Endothelial cell of umbilical vein (primary cell): Measurements from ENCODE around the gene JCHAIN. TPM values are rescaled to one million over a fixed set of nuclear protein-coding genes. Genes with fewer than 3 reads are reported as not detected.
A peak's percentile ranks its signal among the peaks of the same experiment; 100 is the strongest.

Experiments used
- BruUV-seq: library from RNA; stranded (reverse); fragments of 400-500 nt; replicated peaks from 2 replicates; lab custom pipeline; 2021; lab: Mats Ljungman, UMichigan
- CTCF ChIA-PET: fragments of 300-600, 350-600 bp; sonication (Branson Sonifier 250); formaldehyde crosslinking; loops from one replicate; lab custom pipeline; 2021; ENCODE audit warnings: antibody characterized with exemption, inconsistent platforms; lab: Charles Lee
- POLR2A ChIA-PET: fragments of 300-600, 350-600 bp; sonication (Branson Sonifier 250); formaldehyde crosslinking; loops from one replicate; lab custom pipeline; 2021; ENCODE audit warnings: antibody characterized with exemption, inconsistent platforms; lab: Charles Lee
- DNase-seq: peaks from one replicate; pipeline ENCODE4 v3.0.0-alpha.2; 2011; ENCODE audit warnings: low read depth, low spot score
- FAIRE-seq: peaks from 2 replicates; lab custom pipeline; 2011; peaks lifted over from hg19 to GRCh38; lab: Jason Lieb, UNC
- H2AFZ ChIP-seq: 2 replicates; pipeline ENCODE4 v1.6.0; 2012; ENCODE audit warnings: low read depth, low read length, control low read depth, inconsistent platforms
- H3K27ac ChIP-seq: 2 replicates; pipeline ENCODE4 v1.5.1; 2011; ENCODE audit warnings: low read depth, mild to moderate bottlenecking, control low read depth, low read length, moderate library complexity; ENCODE audit not compliant: insufficient read depth
- H3K27me3 ChIP-seq, 2 experiments: 2 replicates each; pipeline versions ENCODE4 v1.6.0 to v1.6.1; 2011; ENCODE audit warnings: low read length in 2 of 2, mixed read lengths in 1 of 2; ENCODE audit not compliant: control insufficient read depth in 2 of 2, insufficient read depth in 2 of 2
- H3K36me3 ChIP-seq, 2 experiments: 2 replicates in 1 of 2; 3 replicates in 1 of 2; pipeline ENCODE4 v1.5.1; 2011; ENCODE audit warnings: low read length in 2 of 2, mild to moderate bottlenecking in 1 of 2, moderate library complexity in 1 of 2; ENCODE audit not compliant: control insufficient read depth in 2 of 2, insufficient read depth in 2 of 2; ENCODE audit errors: extremely low read depth in 1 of 2
- H3K4me1 ChIP-seq: 3 replicates; pipeline ENCODE4 v1.5.1; 2011; ENCODE audit warnings: mild to moderate bottlenecking, low read length; ENCODE audit not compliant: control insufficient read depth, insufficient read depth; ENCODE audit errors: extremely low read depth
- H3K4me2 ChIP-seq: 2 replicates; pipeline ENCODE4 v1.6.1; 2011; ENCODE audit warnings: low read length, control low read depth, mixed read lengths; ENCODE audit not compliant: insufficient read depth
- H3K4me3 ChIP-seq, 3 experiments: fragments of 200-600 bp in 1 of 3; sonication (generic), shearing (Covaris generic) in 1 of 3; replicated peaks in 1 of 3; 2 replicates each; pipeline ENCODE4 v1.5.1; 2011 to 2016; ENCODE audit warnings: control low read depth in 3 of 3, low read length in 3 of 3, mild to moderate bottlenecking in 2 of 3, inconsistent platforms in 1 of 3, low read depth in 1 of 3, moderate library complexity in 1 of 3; ENCODE audit not compliant: insufficient read depth in 1 of 3
- H3K79me2 ChIP-seq: 2 replicates; pipeline ENCODE4 v1.6.0; 2012; ENCODE audit warnings: low read length, inconsistent platforms; ENCODE audit not compliant: control insufficient read depth, insufficient read depth
- H3K9ac ChIP-seq: replicated peaks from 2 replicates; pipeline ENCODE3; 2011; ENCODE audit warnings: low read length, control low read depth; ENCODE audit not compliant: insufficient read depth; ENCODE audit errors: extremely low read depth
- H3K9me1 ChIP-seq: replicated peaks from 3 replicates; pipeline ENCODE4 v1.6.0; 2011; ENCODE audit warnings: mild to moderate bottlenecking, low read length; ENCODE audit not compliant: control insufficient read depth, insufficient read depth; ENCODE audit errors: extremely low read depth
- H3K9me3 ChIP-seq: replicated peaks from 2 replicates; pipeline ENCODE4 v1.5.1; 2012; ENCODE audit warnings: low read length, inconsistent platforms; ENCODE audit not compliant: control insufficient read depth, insufficient read depth
- H4K20me1 ChIP-seq: replicated peaks from 2 replicates; pipeline ENCODE3; 2011; ENCODE audit warnings: mild to moderate bottlenecking, low read length; ENCODE audit not compliant: control insufficient read depth, insufficient read depth; ENCODE audit errors: extremely low read depth
- EZH2 ChIP-seq: IDR thresholded peaks from 2 replicates; pipeline ENCODE4 v1.6.1; 2012; ENCODE audit warnings: borderline replicate concordance, low read depth, mild to moderate bottlenecking, moderate library complexity, low read length, inconsistent platforms; ENCODE audit not compliant: severe bottlenecking
- FOS ChIP-seq: IDR thresholded peaks from 2 replicates; pipeline ENCODE4 v1.6.1; 2011; ENCODE audit warnings: mild to moderate bottlenecking, low read length, moderate library complexity, borderline replicate concordance; ENCODE audit not compliant: insufficient read depth
- GATA2 ChIP-seq: IDR thresholded peaks from 2 replicates; pipeline ENCODE4 v1.7.0; 2011; ENCODE audit warnings: low read depth, mild to moderate bottlenecking, moderate library complexity, mixed read lengths, low read length; ENCODE audit not compliant: insufficient read length, insufficient read depth
- JUN ChIP-seq: IDR thresholded peaks from 2 replicates; pipeline ENCODE4 v1.6.1; 2011; ENCODE audit warnings: borderline replicate concordance, low read depth; ENCODE audit not compliant: insufficient read length, insufficient read depth
- MAX ChIP-seq: IDR thresholded peaks from 2 replicates; pipeline ENCODE4 v1.6.1; 2011; ENCODE audit not compliant: insufficient read depth, insufficient read length
- MYC ChIP-seq: IDR thresholded peaks from one replicate; pipeline ENCODE4 v1.6.1; 2011; ENCODE audit warnings: mild to moderate bottlenecking, low read depth, low read length
- POLR2A ChIP-seq: IDR thresholded peaks from 2 replicates; pipeline ENCODE4 v1.6.1; 2012; ENCODE audit warnings: low read depth, mild to moderate bottlenecking, control low read depth, low read length
- POLR2AphosphoS5 ChIP-seq: IDR thresholded peaks from 2 replicates; pipeline ENCODE4 v1.6.1; 2012; ENCODE audit warnings: low read depth, mild to moderate bottlenecking, control low read depth, low read length, moderate library complexity; ENCODE audit not compliant: insufficient read depth
- dilution Hi-C: fragments of 300-500 bp; cut with MboI; formaldehyde crosslinking; loops from one replicate; pipeline ENCODE4 v1.15.0; 2019; ENCODE audit warnings: low sequenced_read_pairs; ENCODE audit not compliant: extremely low pct_ligation_motif_present
- intact Hi-C: fragments of 100-400 bp; cut with micrococcal nuclease; formaldehyde crosslinking; loops from one replicate; pipeline ENCODE4 v1.10.0; 2022
- polyA plus RNA-seq, 4 experiments: library from polyadenylated mRNA; depleted of rRNA in 3 of 4; stranded (reverse) in 3 of 4; unstranded in 1 of 4; fragments of >200 nt; gene quantifications; 2 replicates each; pipeline versions ENCODE4 v1.2.1 to v1.2.3, GENCODE V29; 2011 to 2012; ENCODE audit warnings: missing spikeins in 1 of 4
- total RNA-seq: library from RNA; stranded (reverse); gene quantifications from 2 replicates; pipeline ENCODE4 v1.2.3, GENCODE V29; 2021
- TF ChIP-seq, protein P1 (sequence below), 2 donors: IDR thresholded peaks; 1 replicate in 1 of 2; 2 replicates in 1 of 2; pipeline ENCODE4 v1.5.1; 2011; ENCODE audit warnings: low read length in 2 of 2, mild to moderate bottlenecking in 2 of 2, moderate library complexity in 2 of 2, control low read depth in 1 of 2, inconsistent platforms in 1 of 2, low read depth in 1 of 2; ENCODE audit not compliant: insufficient read depth in 1 of 2; ENCODE audit errors: extremely low read depth in 1 of 2

Gene JCHAIN
- total and polyA plus RNA-seq, 2 donors (not counting 3 experiments of a cell fraction or from before 2014, with no cell fraction given): not detected

DNA sequence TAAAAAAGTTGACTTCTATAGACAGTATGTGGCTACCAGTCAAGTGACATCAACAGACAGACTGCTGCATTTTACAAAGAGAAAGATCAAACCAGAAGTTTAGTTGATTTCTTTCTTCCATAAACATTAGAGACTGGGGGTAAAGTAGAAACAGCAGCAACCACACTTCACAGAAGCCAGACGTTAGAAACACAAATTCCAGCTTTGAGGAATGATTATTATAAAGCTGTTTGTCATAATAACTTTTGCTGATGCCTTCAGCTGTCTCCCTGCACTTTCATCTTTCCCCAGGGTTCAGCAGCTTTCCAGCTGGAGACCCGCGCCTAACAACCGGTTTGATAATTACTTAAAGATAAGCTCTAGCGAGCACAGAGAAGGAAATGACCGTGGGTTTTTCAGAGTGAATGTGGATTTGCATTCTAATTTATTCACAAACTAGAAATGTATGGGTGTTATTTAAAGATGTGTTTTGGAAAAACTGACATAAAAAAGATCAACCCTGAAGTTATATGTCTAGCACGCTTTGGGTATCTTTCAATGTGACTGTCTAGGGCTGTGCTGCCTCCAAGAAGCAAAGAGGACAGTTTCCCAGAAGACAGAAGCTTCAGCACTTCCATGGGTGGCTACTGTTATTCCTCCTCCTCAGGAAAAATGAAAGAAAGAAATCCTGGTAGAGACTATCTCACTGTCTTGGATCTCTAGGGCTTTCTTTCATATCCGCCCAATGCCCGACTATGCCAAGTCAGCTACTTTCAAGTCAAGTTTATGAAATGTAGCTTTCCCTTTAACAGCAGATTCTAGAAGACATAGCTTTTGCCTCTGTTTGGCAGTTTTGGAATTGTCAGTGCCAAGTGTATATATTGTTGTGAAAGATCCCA lies 52.8 kb downstream of the JCHAIN start:
- H3K4me3 ChIP-seq: no peak overlapping the region
- intact Hi-C loops (no loop called here), dilution Hi-C loops (no loop called here)
- H3K9me3 ChIP-seq: no peaks in the 10 kb centered on the region
- H3K9ac ChIP-seq: no peak overlapping the region
- H3K79me2 ChIP-seq: no peaks in the 10 kb centered on the region
- H3K36me3 ChIP-seq: no peaks in the 10 kb centered on the region
- ChIA-PET POLR2A (no interaction called here), CTCF (interaction anchor here (1.0 to 2.9 kb wide), 4 partner anchors 9 to 396 kb away, joined by 3 to 16 read pairs (median 4); no protein-coding TSS in a partner anchor)
- DNase-seq (no peak), FAIRE-seq (no peak)
- no TSS peak for BruUV-seq
- H3K27me3 ChIP-seq: peaks cover 9 to 31% of the 10 kb centered on the region in 2 experiments
- no peaks in the 10 kb centered on the region for H4K20me1 ChIP-seq
- H3K27ac ChIP-seq: no peak overlapping the region
- peak; percentile 32 for TF ChIP-seq EZH2
- TF ChIP-seq, protein P1, sequence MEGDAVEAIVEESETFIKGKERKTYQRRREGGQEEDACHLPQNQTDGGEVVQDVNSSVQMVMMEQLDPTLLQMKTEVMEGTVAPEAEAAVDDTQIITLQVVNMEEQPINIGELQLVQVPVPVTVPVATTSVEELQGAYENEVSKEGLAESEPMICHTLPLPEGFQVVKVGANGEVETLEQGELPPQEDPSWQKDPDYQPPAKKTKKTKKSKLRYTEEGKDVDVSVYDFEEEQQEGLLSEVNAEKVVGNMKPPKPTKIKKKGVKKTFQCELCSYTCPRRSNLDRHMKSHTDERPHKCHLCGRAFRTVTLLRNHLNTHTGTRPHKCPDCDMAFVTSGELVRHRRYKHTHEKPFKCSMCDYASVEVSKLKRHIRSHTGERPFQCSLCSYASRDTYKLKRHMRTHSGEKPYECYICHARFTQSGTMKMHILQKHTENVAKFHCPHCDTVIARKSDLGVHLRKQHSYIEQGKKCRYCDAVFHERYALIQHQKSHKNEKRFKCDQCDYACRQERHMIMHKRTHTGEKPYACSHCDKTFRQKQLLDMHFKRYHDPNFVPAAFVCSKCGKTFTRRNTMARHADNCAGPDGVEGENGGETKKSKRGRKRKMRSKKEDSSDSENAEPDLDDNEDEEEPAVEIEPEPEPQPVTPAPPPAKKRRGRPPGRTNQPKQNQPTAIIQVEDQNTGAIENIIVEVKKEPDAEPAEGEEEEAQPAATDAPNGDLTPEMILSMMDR (IDR thresholded peaks at IDR 0.05; ENCODE audit: extremely low read depth in 1 of 2, insufficient read depth in 1 of 2, low read depth in 1 of 2, low read length in 2 of 2): no peak
- H3K9me1 ChIP-seq: no peaks in the 10 kb centered on the region
- no peak overlapping the region for H3K4me2 ChIP-seq
- no peak overlapping the region for H2AFZ ChIP-seq
- H3K4me1 ChIP-seq: no peaks in the 10 kb centered on the region

GRCh38 chr4:70608324-70608723 lies 58.0 kb downstream of the JCHAIN start:
- no peaks in the 10 kb centered on the region for H3K9me1 ChIP-seq
- no peaks in the 10 kb centered on the region for H3K4me1 ChIP-seq
- peaks cover 10 to 18% of the 10 kb centered on the region in 2 experiments for H3K27me3 ChIP-seq
- DNase-seq: no peak
- no peaks in the 10 kb centered on the region for H3K36me3 ChIP-seq
- no peak overlapping the region for H3K4me2 ChIP-seq
- no peak overlapping the region for H3K27ac ChIP-seq
- no peak overlapping the region for H2AFZ ChIP-seq
- ChIA-PET CTCF (interaction anchor here (1.6 to 1.9 kb wide), 2 partner anchors 8 to 10 kb away, joined by 3 to 6 read pairs; no protein-coding TSS in a partner anchor), POLR2A (no interaction called here)
- no peak overlapping the region for H3K4me3 ChIP-seq
- intact Hi-C loops: no loop called here
- BruUV-seq: no TSS peak
- no peaks in the 10 kb centered on the region for H3K79me2 ChIP-seq
- no peaks in the 10 kb centered on the region for H4K20me1 ChIP-seq
- H3K9ac ChIP-seq: no peak overlapping the region
- FAIRE-seq: no peak
- H3K9me3 ChIP-seq: no peaks in the 10 kb centered on the region
- dilution Hi-C loops: no loop called here
- TF ChIP-seq MYC (no peak), EZH2 (no peak), FOS (no peak), MAX (no peak), JUN (no peak), GATA2 (no peak), POLR2A (no peak), POLR2AphosphoS5 (no peak)
- TF ChIP-seq, protein P1 (IDR thresholded peaks at IDR 0.05; ENCODE audit: extremely low read depth in 1 of 2, insufficient read depth in 1 of 2, low read depth in 1 of 2, low read length in 2 of 2): no peak
